NOMO-1 treated with dmso at 0.1 percent for 144 hours (cell line): ENCODE results near the gene ARHGAP26.

ENCODE experiments used
- DNase-seq: peaks from one replicate; lab custom pipeline; 2025; ENCODE audit not compliant: unreplicated experiment; lab: John Stamatoyannopoulos, UW

Gene ARHGAP26

GRCh38 chr5:143030349-143030748 lies 260.2 kb downstream of the ARHGAP26 start:
- DNase-seq = no peak

GRCh38 chr5:143031781-143032580 lies 261.8 kb downstream of the ARHGAP26 start:
- no peak for DNase-seq

GRCh38 chr5:143032581-143032836 lies 262.3 kb downstream of the ARHGAP26 start:
- no peak for DNase-seq

- no peak for DNase-seq
These were observed 263.5 kb downstream of the ARHGAP26 start for GRCh38 chr5:143033535-143034250.

GRCh38 chr5:143036146-143036927 lies 266.2 kb downstream of the ARHGAP26 start:
- no peak for DNase-seq

GRCh38 chr5:143037071-143037470 lies 266.9 kb downstream of the ARHGAP26 start:
- no peak for DNase-seq

GRCh38 chr5:143037708-143038107 lies 267.5 kb downstream of the ARHGAP26 start:
- no peak for DNase-seq

GRCh38 chr5:143040622-143041021 lies 270.4 kb downstream of the ARHGAP26 start:
- DNase-seq = no peak

- no peak for DNase-seq
These were observed 271.3 kb downstream of the ARHGAP26 start for GRCh38 chr5:143041461-143041860.

GRCh38 chr5:143041972-143042770 lies 272.0 kb downstream of the ARHGAP26 start:
- no peak for DNase-seq

GRCh38 chr5:143044265-143044664 lies 274.1 kb downstream of the ARHGAP26 start:
- no peak for DNase-seq

- DNase-seq = no peak
These were observed 274.9 kb downstream of the ARHGAP26 start for GRCh38 chr5:143045062-143045461.

- DNase-seq = no peak
These were observed 276.1 kb downstream of the ARHGAP26 start for GRCh38 chr5:143046314-143046713.

- no peak for DNase-seq
These were observed 276.9 kb downstream of the ARHGAP26 start for GRCh38 chr5:143047091-143047490.

- DNase-seq = no peak
These were observed 280.0 kb downstream of the ARHGAP26 start for GRCh38 chr5:143050183-143050582.

- peak; percentile 90 for DNase-seq
These were observed 281.3 kb downstream of the ARHGAP26 start for GRCh38 chr5:143051244-143052058.

- DNase-seq = no peak
These were observed 282.9 kb downstream of the ARHGAP26 start for GRCh38 chr5:143052967-143053682.

GRCh38 chr5:143053780-143054179 lies 283.6 kb downstream of the ARHGAP26 start:
- no peak for DNase-seq

- DNase-seq = peak; percentile 25
These were observed 284.3 kb downstream of the ARHGAP26 start for GRCh38 chr5:143054480-143054941.
